H9 (cell line): Measurements from ENCODE around the gene CADPS. TPM values are rescaled to one million over a fixed set of nuclear protein-coding genes. Genes with fewer than 3 reads are reported as not detected.

Experiments
- DNase-seq: peaks from one replicate; pipeline ENCODE4 v3.0.0-alpha.2; 2017
- H2AFZ ChIP-seq: one replicate; pipeline ENCODE4 v1.6.1; 2013; ENCODE audit warnings: mild to moderate bottlenecking, low read length, control low read depth, moderate library complexity
- H2AK5ac ChIP-seq: 2 replicates; pipeline ENCODE4 v1.6.1; 2013; ENCODE audit warnings: low read length, control low read depth, mixed read lengths; ENCODE audit not compliant: insufficient read length
- H2BK120ac ChIP-seq: one replicate; pipeline ENCODE4 v1.6.1; 2013; ENCODE audit warnings: low read depth, mild to moderate bottlenecking, low read length, control low read depth, inconsistent platforms; ENCODE audit not compliant: poor library complexity, severe bottlenecking
- H2BK12ac ChIP-seq: 2 replicates; pipeline ENCODE4 v1.6.1; 2013; ENCODE audit warnings: low read length, control low read depth, mixed read lengths, low read depth; ENCODE audit not compliant: insufficient read length
- H2BK15ac ChIP-seq: 2 replicates; pipeline ENCODE4 v1.6.1; 2013; ENCODE audit warnings: low read depth, low read length, control low read depth
- H2BK20ac ChIP-seq: one replicate; pipeline ENCODE4 v1.6.1; 2013; ENCODE audit warnings: low read depth, mild to moderate bottlenecking, low read length, control low read depth, inconsistent platforms; ENCODE audit not compliant: poor library complexity, severe bottlenecking
- H2BK5ac ChIP-seq: 2 replicates; pipeline ENCODE4 v1.6.1; 2013; ENCODE audit warnings: low read length, control low read depth, mixed read lengths; ENCODE audit not compliant: insufficient read length
- H3K14ac ChIP-seq: 2 replicates; pipeline ENCODE4 v1.6.1; 2013; ENCODE audit warnings: low read length, control low read depth; ENCODE audit not compliant: insufficient read depth
- H3K18ac ChIP-seq: 2 replicates; pipeline ENCODE4 v1.6.1; 2013; ENCODE audit warnings: low read depth, mild to moderate bottlenecking, mixed read lengths, low read length, control low read depth; ENCODE audit not compliant: insufficient read length
- H3K23ac ChIP-seq: 2 replicates; pipeline ENCODE4 v1.6.1; 2013; ENCODE audit warnings: low read length, control low read depth, mixed read lengths, low read depth; ENCODE audit not compliant: insufficient read length
- H3K23me2 ChIP-seq: 2 replicates; pipeline ENCODE4 v1.6.1; 2013; ENCODE audit warnings: low read depth, mild to moderate bottlenecking, mixed read lengths, low read length, control low read depth; ENCODE audit not compliant: insufficient read length, poor library complexity, severe bottlenecking
- H3K27ac ChIP-seq: 2 replicates; pipeline ENCODE4 v1.5.1; 2013; ENCODE audit warnings: low read length, control low read depth, mixed read lengths, low read depth; ENCODE audit not compliant: insufficient read length
- H3K27me3 ChIP-seq: 2 replicates; pipeline ENCODE4 v1.6.1; 2013; ENCODE audit warnings: low read length, control low read depth, inconsistent platforms; ENCODE audit not compliant: insufficient read depth
- H3K4ac ChIP-seq: 2 replicates; pipeline ENCODE4 v1.6.1; 2013; ENCODE audit warnings: low read depth, mild to moderate bottlenecking, control low read depth, inconsistent platforms, low read length, moderate library complexity
- H3K4me1 ChIP-seq: 2 replicates; pipeline ENCODE4 v1.6.1; 2013; ENCODE audit warnings: low read length, control low read depth, inconsistent platforms; ENCODE audit not compliant: insufficient read depth
- H3K4me2 ChIP-seq: 2 replicates; pipeline ENCODE4 v1.6.1; 2013; ENCODE audit warnings: low read length, control low read depth, mixed read lengths; ENCODE audit not compliant: insufficient read length, insufficient read depth
- H3K56ac ChIP-seq: 2 replicates; pipeline ENCODE4 v1.6.1; 2013; ENCODE audit warnings: low read depth, mild to moderate bottlenecking, mixed read lengths, low read length, control low read depth; ENCODE audit not compliant: insufficient read length
- H3K79me1 ChIP-seq: 2 replicates; pipeline ENCODE4 v1.6.1; 2013; ENCODE audit warnings: low read depth, mild to moderate bottlenecking, moderate library complexity, low read length, control low read depth, inconsistent platforms; ENCODE audit not compliant: insufficient read depth, poor library complexity, severe bottlenecking
- H3K79me2 ChIP-seq: 2 replicates; pipeline ENCODE4 v1.6.1; 2013; ENCODE audit warnings: low read length, control low read depth, inconsistent platforms; ENCODE audit not compliant: insufficient read depth
- H3K9ac ChIP-seq: 2 replicates; pipeline ENCODE4 v1.6.1; 2013; ENCODE audit warnings: low read length, control low read depth, mixed read lengths; ENCODE audit not compliant: insufficient read length; ENCODE audit errors: extremely low read depth
- H3K9me3 ChIP-seq: one replicate; pipeline ENCODE4 v1.6.1; 2013; ENCODE audit warnings: low read depth, low read length, inconsistent platforms; ENCODE audit not compliant: control insufficient read depth
- H3T11ph ChIP-seq: one replicate; pipeline ENCODE4 v1.6.1; 2013; ENCODE audit warnings: mild to moderate bottlenecking, low read length, control low read depth, inconsistent platforms
- H4K20me1 ChIP-seq: one replicate; pipeline ENCODE4 v1.6.1; 2013; ENCODE audit not compliant: control insufficient read depth, insufficient read length, insufficient read depth
- H4K5ac ChIP-seq: 2 replicates; pipeline ENCODE4 v1.6.1; 2013; ENCODE audit warnings: low read depth, mild to moderate bottlenecking, mixed read lengths, low read length, control low read depth; ENCODE audit not compliant: insufficient read length
- H4K8ac ChIP-seq: replicated peaks from 2 replicates; pipeline ENCODE4 v1.6.1; 2013; ENCODE audit warnings: low read length, control low read depth, mixed read lengths, low read depth; ENCODE audit not compliant: insufficient read length
- H4K91ac ChIP-seq: 2 replicates; pipeline ENCODE4 v1.6.1; 2013; ENCODE audit warnings: low read depth, mild to moderate bottlenecking, moderate library complexity, mixed read lengths, low read length, control low read depth; ENCODE audit not compliant: insufficient read length
- H3K27ac Mint-ChIP-seq, 3 experiments: 2 replicates in 2 of 3; 3 replicates in 1 of 3; pipeline ENCODE4 v1.8.0; 2020 to 2021; ENCODE audit warnings: mixed read lengths in 3 of 3, mild to moderate bottlenecking in 1 of 3, moderate library complexity in 1 of 3
- H3K27me3 Mint-ChIP-seq: 2 replicates; pipeline ENCODE4 v1.8.0; 2021; ENCODE audit warnings: low read depth, mild to moderate bottlenecking, moderate library complexity, mixed read lengths
- H3K36me3 Mint-ChIP-seq, 3 experiments: 2 replicates in 2 of 3; 3 replicates in 1 of 3; pipeline ENCODE4 v1.8.0; 2020 to 2021; ENCODE audit warnings: low read depth in 3 of 3, mixed read lengths in 3 of 3; ENCODE audit not compliant: insufficient read depth in 1 of 3
- H3K4me1 Mint-ChIP-seq, 2 experiments: 2 replicates each; pipeline ENCODE4 v1.8.0; 2020; ENCODE audit warnings: mixed read lengths in 2 of 2
- H3K4me3 Mint-ChIP-seq, 2 experiments: 2 replicates in 1 of 2; 3 replicates in 1 of 2; pipeline ENCODE4 v1.8.0; 2020 to 2021; ENCODE audit warnings: mild to moderate bottlenecking in 2 of 2, mixed read lengths in 2 of 2, moderate library complexity in 1 of 2
- H3K9me3 Mint-ChIP-seq, 2 experiments: 2 replicates in 1 of 2; 3 replicates in 1 of 2; pipeline ENCODE4 v1.8.0; 2020; ENCODE audit warnings: mild to moderate bottlenecking in 2 of 2, mixed read lengths in 2 of 2, moderate library complexity in 1 of 2
- total RNA-seq: library from RNA; stranded (reverse); gene quantifications from 2 replicates; pipeline ENCODE4 v1.2.1, GENCODE V29; 2021
- TF ChIP-seq, protein P1 (sequence below): fragments of 200-600 bp; sonication (generic); conservative IDR thresholded peaks from 3 replicates; pipeline ENCODE4 v1.8.0; 2021; ENCODE audit warnings: antibody characterized with exemption, mild to moderate bottlenecking

Gene CADPS
- total RNA-seq, 1 experiment from 2014 or later, result 6.6 TPM

DNA sequence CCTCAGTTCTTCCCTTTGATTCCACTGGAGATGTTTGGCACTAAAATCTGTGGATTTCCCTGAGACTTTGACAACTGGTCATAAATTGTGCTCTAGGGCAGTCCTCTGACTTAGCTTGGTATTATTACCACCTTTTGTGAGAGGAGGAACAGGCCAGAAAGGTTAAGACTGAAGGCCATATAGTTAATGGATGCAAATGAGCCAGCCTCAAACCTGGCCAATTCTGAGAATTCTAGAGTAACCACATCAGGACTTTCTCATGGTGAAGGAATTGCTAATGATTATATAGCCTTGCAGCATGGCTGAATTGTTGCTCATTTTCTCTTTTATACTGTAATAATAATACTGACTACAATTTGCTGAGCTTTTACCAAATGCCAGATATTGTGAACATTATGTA is 162.5 kb downstream of the CADPS start:
- Mint-ChIP-seq H3K36me3 (no peaks in the 10 kb centered on the region), H3K4me3 (no peak overlapping the region), H3K27me3 (no peaks in the 10 kb centered on the region), H3K27ac (no peak overlapping the region), H3K9me3 (no peaks in the 10 kb centered on the region), H3K4me1 (peaks cover 24 to 33% of the 10 kb centered on the region in 2 experiments)
- Histone ChIP-seq H3K23ac (no peak overlapping the region), H2BK120ac (no peak overlapping the region), H4K91ac (no peak overlapping the region), H3K4me2 (no peak overlapping the region), H4K20me1 (no peaks in the 10 kb centered on the region), H3K18ac (no peak overlapping the region), H2BK15ac (no peak overlapping the region), H4K8ac (no peak overlapping the region), H3K4me1 (peaks cover 9% of the 10 kb centered on the region; the same call in 1 of the 2 replicates), H3K9me3 (no peaks in the 10 kb centered on the region), H3K9ac (no peak overlapping the region), H3K23me2 (no peaks in the 10 kb centered on the region), H3K79me2 (no peaks in the 10 kb centered on the region), H2BK5ac (no peak overlapping the region), H2BK20ac (no peak overlapping the region), H2AK5ac (no peak overlapping the region), H3K27ac (no peak overlapping the region), H2BK12ac (no peak overlapping the region), H2AFZ (no peak overlapping the region), H3K4ac (no peak overlapping the region), H3K27me3 (no peaks in the 10 kb centered on the region), H3T11ph (no peak overlapping the region), H4K5ac (no peak overlapping the region), H3K14ac (no peak overlapping the region), H3K56ac (no peak overlapping the region), H3K79me1 (no peaks in the 10 kb centered on the region)
- DNase-seq, result no peak
- TF ChIP-seq, protein P1, sequence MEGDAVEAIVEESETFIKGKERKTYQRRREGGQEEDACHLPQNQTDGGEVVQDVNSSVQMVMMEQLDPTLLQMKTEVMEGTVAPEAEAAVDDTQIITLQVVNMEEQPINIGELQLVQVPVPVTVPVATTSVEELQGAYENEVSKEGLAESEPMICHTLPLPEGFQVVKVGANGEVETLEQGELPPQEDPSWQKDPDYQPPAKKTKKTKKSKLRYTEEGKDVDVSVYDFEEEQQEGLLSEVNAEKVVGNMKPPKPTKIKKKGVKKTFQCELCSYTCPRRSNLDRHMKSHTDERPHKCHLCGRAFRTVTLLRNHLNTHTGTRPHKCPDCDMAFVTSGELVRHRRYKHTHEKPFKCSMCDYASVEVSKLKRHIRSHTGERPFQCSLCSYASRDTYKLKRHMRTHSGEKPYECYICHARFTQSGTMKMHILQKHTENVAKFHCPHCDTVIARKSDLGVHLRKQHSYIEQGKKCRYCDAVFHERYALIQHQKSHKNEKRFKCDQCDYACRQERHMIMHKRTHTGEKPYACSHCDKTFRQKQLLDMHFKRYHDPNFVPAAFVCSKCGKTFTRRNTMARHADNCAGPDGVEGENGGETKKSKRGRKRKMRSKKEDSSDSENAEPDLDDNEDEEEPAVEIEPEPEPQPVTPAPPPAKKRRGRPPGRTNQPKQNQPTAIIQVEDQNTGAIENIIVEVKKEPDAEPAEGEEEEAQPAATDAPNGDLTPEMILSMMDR, result no peak
